SU-DHL-6 (cell line): Measurements from ENCODE around the gene USP10.

Source experiments
- H2AFZ ChIP-seq: fragments of 200-600 bp; sonication (generic); 2 replicates; pipeline ENCODE4 v1.6.1; 2014; ENCODE audit warnings: low read depth, mild to moderate bottlenecking, moderate library complexity, mixed read lengths, antibody characterized with exemption, low read length; ENCODE audit not compliant: severe bottlenecking
- H3F3A ChIP-seq: fragments of 200-600 bp; shearing (Covaris generic); 2 replicates; pipeline ENCODE4 v1.6.0; 2016; ENCODE audit warnings: antibody characterized with exemption, mild to moderate bottlenecking; ENCODE audit not compliant: insufficient read depth
- H3K27ac ChIP-seq: fragments of 200-600 bp; sonication (generic); 2 replicates; pipeline ENCODE4 v1.5.1; 2016; ENCODE audit warnings: low read depth, mild to moderate bottlenecking, low read length, moderate library complexity, mixed read lengths
- H3K27me3 ChIP-seq: fragments of 200-600 bp; sonication (generic), shearing (Covaris generic); 2 replicates; pipeline ENCODE4 v1.6.0; 2014; ENCODE audit warnings: mild to moderate bottlenecking, low read length
- H3K36me3 ChIP-seq: fragments of 200-600 bp; sonication (generic); 2 replicates; pipeline ENCODE4 v1.6.1; 2014; ENCODE audit warnings: mild to moderate bottlenecking, low read length, mixed read lengths
- H3K4me2 ChIP-seq: fragments of 300-600, 200-600 bp; shearing (Covaris generic), sonication (generic); 2 replicates; pipeline ENCODE4 v1.6.0; 2014; ENCODE audit warnings: low read length, low read depth, mild to moderate bottlenecking; ENCODE audit not compliant: poor library complexity, severe bottlenecking
- H3K4me3 ChIP-seq: fragments of 200-600 bp; sonication (generic); 2 replicates; pipeline ENCODE4 v1.5.1; 2014; ENCODE audit warnings: antibody characterized with exemption, low read length, mild to moderate bottlenecking, mixed read lengths; ENCODE audit not compliant: insufficient read depth, poor library complexity, severe bottlenecking
- H3K79me2 ChIP-seq: fragments of 200-600 bp; sonication (generic); 2 replicates; pipeline ENCODE4 v1.6.1; 2014; ENCODE audit warnings: mild to moderate bottlenecking, low read length, moderate library complexity; ENCODE audit not compliant: insufficient read depth
- H3K9ac ChIP-seq: fragments of 200-600 bp; sonication (generic); 2 replicates; pipeline ENCODE4 v1.7.0; 2014; ENCODE audit warnings: mild to moderate bottlenecking, low read length
- H3K9me2 ChIP-seq: fragments of 200-600 bp; sonication (generic); replicated peaks from 2 replicates; pipeline ENCODE4 v1.6.1; 2014; ENCODE audit warnings: low read length; ENCODE audit not compliant: insufficient read depth
- H3K9me3 ChIP-seq: fragments of 200-600 bp; sonication (generic); 2 replicates; pipeline ENCODE4 v1.6.1; 2014; ENCODE audit warnings: low read length, mixed read lengths; ENCODE audit not compliant: insufficient read depth
- H4K20me1 ChIP-seq: fragments of 200-600 bp; sonication (generic); 2 replicates; pipeline ENCODE4 v1.6.1; 2014; ENCODE audit warnings: low read depth, mild to moderate bottlenecking, antibody characterized with exemption, low read length, moderate library complexity, mixed read lengths
- CTCF ChIP-seq: fragments of 200-600 bp; sonication (generic); IDR thresholded peaks from one replicate; pipeline ENCODE4 v1.5.1; 2017; ENCODE audit warnings: antibody characterized with exemption, mild to moderate bottlenecking, low read length, moderate library complexity; ENCODE audit not compliant: insufficient read depth, poor library complexity, severe bottlenecking
- EZH2phosphoT487 ChIP-seq: fragments of 200-600 bp; sonication (generic), shearing (Covaris generic); conservative IDR thresholded peaks from 2 replicates; pipeline ENCODE4 v1.6.1; 2018; ENCODE audit warnings: mild to moderate bottlenecking, antibody characterized with exemption, low read length, moderate library complexity, mixed read lengths

Gene USP10

GRCh38 chr16:84654238-84654637, 45.6 kb upstream of the USP10 start:
- TF ChIP-seq EZH2phosphoT487 (no peak), CTCF (no peak)
- H3K9me3 ChIP-seq, result no peaks in the 10 kb centered on the region
- no peaks in the 10 kb centered on the region for H3K9me2 ChIP-seq
- H3K4me3 ChIP-seq, result no peak overlapping the region
- H3K27ac ChIP-seq, result no peak overlapping the region
- H4K20me1 ChIP-seq, result no peaks in the 10 kb centered on the region
- H3K27me3 ChIP-seq, result no peaks in the 10 kb centered on the region
- H3K4me2 ChIP-seq, result no peak overlapping the region
- no peak overlapping the region for H3K9ac ChIP-seq
- H3K36me3 ChIP-seq, result 0 out of 2 replicates have a peak, but pooled peaks cover 5% of the 10 kb centered on the region
- no peaks in the 10 kb centered on the region for H3F3A ChIP-seq
- no peaks in the 10 kb centered on the region for H3K79me2 ChIP-seq
- H2AFZ ChIP-seq, result no peak overlapping the region

GRCh38 chr16:84654998-84655397, 44.8 kb upstream of the USP10 start:
- no peak overlapping the region for H3K27ac ChIP-seq
- no peaks in the 10 kb centered on the region for H3K9me2 ChIP-seq
- no peaks in the 10 kb centered on the region for H3K27me3 ChIP-seq
- H3F3A ChIP-seq, result no peaks in the 10 kb centered on the region
- H2AFZ ChIP-seq, result no peak overlapping the region
- H3K36me3 ChIP-seq, result 0 out of 2 replicates have a peak, but pooled peaks cover 5% of the 10 kb centered on the region
- H3K4me2 ChIP-seq, result no peak overlapping the region
- TF ChIP-seq EZH2phosphoT487 (no peak), CTCF (no peak)
- H3K9me3 ChIP-seq, result no peaks in the 10 kb centered on the region
- H3K79me2 ChIP-seq, result no peaks in the 10 kb centered on the region
- no peak overlapping the region for H3K9ac ChIP-seq
- H4K20me1 ChIP-seq, result no peaks in the 10 kb centered on the region
- H3K4me3 ChIP-seq, result no peak overlapping the region

- no peaks in the 10 kb centered on the region for H4K20me1 ChIP-seq
- H3K27me3 ChIP-seq, result no peaks in the 10 kb centered on the region
- H3K27ac ChIP-seq, result peak overlapping the region; percentile 48
- no peaks in the 10 kb centered on the region for H3K9me3 ChIP-seq
- peak overlapping the region; percentile 40; the same call in 1 of the 2 replicates for H3K9ac ChIP-seq
- H3K9me2 ChIP-seq, result no peaks in the 10 kb centered on the region
- peak overlapping the region; percentile 56 for H2AFZ ChIP-seq
- H3K36me3 ChIP-seq, result no peaks in the 10 kb centered on the region
- H3F3A ChIP-seq, result no peaks in the 10 kb centered on the region
- H3K79me2 ChIP-seq, result no peaks in the 10 kb centered on the region
- no peak overlapping the region for H3K4me3 ChIP-seq
- peak overlapping the region; percentile 46 for H3K4me2 ChIP-seq
- TF ChIP-seq CTCF (no peak), EZH2phosphoT487 (no peak)
These were observed 43.2 kb upstream of the USP10 start for GRCh38 chr16:84656649-84657048.
